Suprapubic skin (tissue), 4 donors: ENCODE data around the gene FAM117B.

ENCODE experiments used
- EP300 ChIP-seq: sonication (generic); formaldehyde crosslinking; IDR thresholded peaks from one replicate; pipeline ENCODE4 v1.6.1; 2017; ENCODE audit warnings: antibody characterized with exemption
- POLR2A ChIP-seq, 2 donors: fragments of 450-650 bp; IDR thresholded peaks; one replicate each; pipeline ENCODE4 v1.6.1; 2017; ENCODE audit warnings: antibody characterized with exemption in 2 of 2, mild to moderate bottlenecking in 2 of 2, moderate library complexity in 2 of 2
- POLR2AphosphoS5 ChIP-seq, 3 donors: sonication (generic); formaldehyde crosslinking; IDR thresholded peaks; one replicate each; pipeline ENCODE4 v1.6.1; 2017; ENCODE audit warnings: antibody characterized with exemption in 3 of 3
- TF ChIP-seq, protein P1 (sequence below), 2 donors: fragments of 200-600 bp in 1 of 2; fragments of 450-650 bp in 1 of 2; sonication (generic) in 1 of 2; IDR thresholded peaks; one replicate each; pipeline ENCODE4 v1.5.1; 2016 to 2019; ENCODE audit warnings: antibody characterized with exemption in 2 of 2, mild to moderate bottlenecking in 1 of 2, moderate library complexity in 1 of 2

- TF ChIP-seq, protein P1, sequence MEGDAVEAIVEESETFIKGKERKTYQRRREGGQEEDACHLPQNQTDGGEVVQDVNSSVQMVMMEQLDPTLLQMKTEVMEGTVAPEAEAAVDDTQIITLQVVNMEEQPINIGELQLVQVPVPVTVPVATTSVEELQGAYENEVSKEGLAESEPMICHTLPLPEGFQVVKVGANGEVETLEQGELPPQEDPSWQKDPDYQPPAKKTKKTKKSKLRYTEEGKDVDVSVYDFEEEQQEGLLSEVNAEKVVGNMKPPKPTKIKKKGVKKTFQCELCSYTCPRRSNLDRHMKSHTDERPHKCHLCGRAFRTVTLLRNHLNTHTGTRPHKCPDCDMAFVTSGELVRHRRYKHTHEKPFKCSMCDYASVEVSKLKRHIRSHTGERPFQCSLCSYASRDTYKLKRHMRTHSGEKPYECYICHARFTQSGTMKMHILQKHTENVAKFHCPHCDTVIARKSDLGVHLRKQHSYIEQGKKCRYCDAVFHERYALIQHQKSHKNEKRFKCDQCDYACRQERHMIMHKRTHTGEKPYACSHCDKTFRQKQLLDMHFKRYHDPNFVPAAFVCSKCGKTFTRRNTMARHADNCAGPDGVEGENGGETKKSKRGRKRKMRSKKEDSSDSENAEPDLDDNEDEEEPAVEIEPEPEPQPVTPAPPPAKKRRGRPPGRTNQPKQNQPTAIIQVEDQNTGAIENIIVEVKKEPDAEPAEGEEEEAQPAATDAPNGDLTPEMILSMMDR (IDR thresholded peaks at IDR 0.05) = no peak
- TF ChIP-seq POLR2AphosphoS5 (IDR thresholded peaks at IDR 0.05) (no peak), POLR2A (IDR thresholded peaks at IDR 0.05) (no peak), EP300 (no peak)
Measured at GRCh38 chr2:202720226-202720625, 85.5 kb downstream of the FAM117B start.
